SK-N-SH treated with all-trans-retinoic acid at 6 μM for 48 hours (cell line): ENCODE results near the gene RALGAPA1.
"Not testable (repeated sequence)": the region's sequence is repeated elsewhere in the genome, so short reads cannot be mapped to it uniquely, and the experiment has no call there.

Experiments used
- ATAC-seq: fragments of 200-7000 bp; cut with Tn5 transposase; 3 replicates; pipeline ENCODE4 v1.9.1; 2020; ENCODE audit warnings: mild to moderate bottlenecking, moderate library complexity
- ARNTL ChIP-seq: fragments of 450-650 bp; formaldehyde crosslinking; IDR thresholded peaks from 2 replicates; pipeline ENCODE4 v1.5.0; 2020; ENCODE audit warnings: low read depth, mild to moderate bottlenecking, moderate library complexity, borderline replicate concordance
- BACH2 ChIP-seq: fragments of 250-450 bp; sonication (Bioruptor Pico); IDR thresholded peaks from 2 replicates; pipeline ENCODE4 v1.9.0; 2021; ENCODE audit warnings: mild to moderate bottlenecking, borderline replicate concordance
- CSDC2 ChIP-seq: fragments of 250-450 bp; sonication (Bioruptor Pico); IDR thresholded peaks from 2 replicates; pipeline ENCODE4 v1.5.0; 2020; ENCODE audit warnings: mild to moderate bottlenecking, moderate library complexity
- ESRRG ChIP-seq: fragments of 250-450 bp; sonication (Bioruptor Pico); IDR thresholded peaks from 2 replicates; pipeline ENCODE4 v1.6.1; 2021; ENCODE audit warnings: mild to moderate bottlenecking
- GLIS3 ChIP-seq: fragments of 250-450 bp; sonication (Bioruptor Pico); IDR thresholded peaks from 2 replicates; pipeline ENCODE4 v1.5.0; 2020; ENCODE audit warnings: mild to moderate bottlenecking, moderate library complexity
- ISL1 ChIP-seq: fragments of 250-450 bp; sonication (Bioruptor Pico); IDR thresholded peaks from 2 replicates; pipeline ENCODE4 v2.1.2; 2022; ENCODE audit warnings: mild to moderate bottlenecking, moderate library complexity
- OSR1 ChIP-seq: fragments of 250-450 bp; sonication (Bioruptor Pico); IDR thresholded peaks from 2 replicates; pipeline ENCODE4 v1.8.0; 2022; ENCODE audit warnings: moderate library complexity, mild to moderate bottlenecking, inconsistent platforms
- PPARA ChIP-seq: fragments of 250-450 bp; sonication (Bioruptor Pico); IDR thresholded peaks from 2 replicates; pipeline ENCODE4 v1.5.0; 2020; ENCODE audit warnings: mild to moderate bottlenecking, borderline replicate concordance
- RARB ChIP-seq: fragments of 250-450 bp; sonication (Bioruptor Pico); IDR thresholded peaks from 2 replicates; pipeline ENCODE4 v1.8.0; 2021; ENCODE audit warnings: mild to moderate bottlenecking, moderate library complexity
- SNAI2 ChIP-seq: fragments of 250-450 bp; sonication (Bioruptor Pico); IDR thresholded peaks from 2 replicates; pipeline ENCODE4 v1.5.0; 2020; ENCODE audit warnings: mild to moderate bottlenecking, moderate library complexity
- TCF4 ChIP-seq: fragments of 250-450 bp; sonication (Bioruptor Pico); IDR thresholded peaks from 2 replicates; pipeline ENCODE4 v1.8.0; 2021; ENCODE audit warnings: mild to moderate bottlenecking, moderate library complexity, borderline replicate concordance
- TOX ChIP-seq: fragments of 250-450 bp; sonication (Bioruptor Pico); IDR thresholded peaks from 2 replicates; pipeline ENCODE4 v1.8.0; 2021; ENCODE audit warnings: mild to moderate bottlenecking, moderate library complexity, borderline replicate concordance
- ZC3H10 ChIP-seq: fragments of 250-450 bp; sonication (Bioruptor Pico); IDR thresholded peaks from 2 replicates; pipeline ENCODE4 v1.5.1; 2021; ENCODE audit warnings: mild to moderate bottlenecking, moderate library complexity
- ZFP3 ChIP-seq: fragments of 250-450 bp; sonication (Bioruptor Pico); IDR thresholded peaks from 2 replicates; pipeline ENCODE4 v1.5.0; 2020; ENCODE audit warnings: mild to moderate bottlenecking, moderate library complexity
- ZFP30 ChIP-seq: fragments of 450-650 bp; formaldehyde crosslinking; IDR thresholded peaks from 2 replicates; pipeline ENCODE4 v1.5.0; 2022; ENCODE audit warnings: mild to moderate bottlenecking, moderate library complexity
- ZNF565 ChIP-seq: fragments of 450-650 bp; formaldehyde crosslinking; conservative IDR thresholded peaks from 2 replicates; pipeline ENCODE4 v1.5.0; 2020; ENCODE audit warnings: low read depth, mild to moderate bottlenecking, moderate library complexity
- ZNF70 ChIP-seq: fragments of 450-650 bp; formaldehyde crosslinking; IDR thresholded peaks from 2 replicates; pipeline ENCODE4 v1.5.0; 2020; ENCODE audit warnings: mild to moderate bottlenecking, moderate library complexity
- ZNF8 ChIP-seq: fragments of 450-650 bp; formaldehyde crosslinking; IDR thresholded peaks from 2 replicates; pipeline ENCODE4 v1.5.0; 2020; ENCODE audit warnings: mild to moderate bottlenecking, moderate library complexity
- TF ChIP-seq, protein P1 (sequence below): fragments of 250-450 bp; sonication (Bioruptor Pico); IDR thresholded peaks from 2 replicates; pipeline ENCODE4 v1.8.0; 2021; ENCODE audit warnings: low read depth, mild to moderate bottlenecking, moderate library complexity, borderline replicate concordance
- TF ChIP-seq, protein P2 (sequence below): fragments of 250-450 bp; sonication (Bioruptor Pico); IDR thresholded peaks from 2 replicates; pipeline ENCODE4 v1.5.1; 2020; ENCODE audit warnings: low read depth, mild to moderate bottlenecking, moderate library complexity
- TF ChIP-seq, protein P3 (sequence below): fragments of 250-450 bp; sonication (Bioruptor Pico); IDR thresholded peaks from 2 replicates; pipeline ENCODE4 v1.5.0; 2020; ENCODE audit warnings: mild to moderate bottlenecking, moderate library complexity
- TF ChIP-seq, protein P4 (sequence below): fragments of 250-450 bp; sonication (Bioruptor Pico); IDR thresholded peaks from 2 replicates; pipeline ENCODE4 v1.5.1; 2021; ENCODE audit warnings: mild to moderate bottlenecking, moderate library complexity

Gene RALGAPA1

DNA sequence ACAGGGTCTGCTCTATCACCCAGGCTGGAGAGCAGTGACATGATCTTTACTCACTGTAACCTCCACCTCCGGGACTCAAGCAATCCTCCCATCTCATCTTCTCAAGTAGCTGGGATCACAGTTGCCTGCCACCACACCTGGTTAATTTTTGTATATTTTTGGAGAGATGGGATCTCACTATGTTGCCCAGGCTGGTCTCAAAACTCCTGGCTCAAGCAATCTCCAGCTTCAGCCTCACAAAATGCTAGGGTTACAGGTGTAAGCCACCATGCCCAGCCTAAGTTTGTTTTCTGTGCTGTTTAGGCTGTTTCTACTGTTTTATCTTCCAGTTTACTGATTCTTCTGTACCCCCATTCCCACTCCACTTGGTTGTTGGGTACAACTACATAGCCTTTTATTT is 208.8 kb downstream of the RALGAPA1 start:
- ATAC-seq, result no peak
- TF ChIP-seq, protein P1, sequence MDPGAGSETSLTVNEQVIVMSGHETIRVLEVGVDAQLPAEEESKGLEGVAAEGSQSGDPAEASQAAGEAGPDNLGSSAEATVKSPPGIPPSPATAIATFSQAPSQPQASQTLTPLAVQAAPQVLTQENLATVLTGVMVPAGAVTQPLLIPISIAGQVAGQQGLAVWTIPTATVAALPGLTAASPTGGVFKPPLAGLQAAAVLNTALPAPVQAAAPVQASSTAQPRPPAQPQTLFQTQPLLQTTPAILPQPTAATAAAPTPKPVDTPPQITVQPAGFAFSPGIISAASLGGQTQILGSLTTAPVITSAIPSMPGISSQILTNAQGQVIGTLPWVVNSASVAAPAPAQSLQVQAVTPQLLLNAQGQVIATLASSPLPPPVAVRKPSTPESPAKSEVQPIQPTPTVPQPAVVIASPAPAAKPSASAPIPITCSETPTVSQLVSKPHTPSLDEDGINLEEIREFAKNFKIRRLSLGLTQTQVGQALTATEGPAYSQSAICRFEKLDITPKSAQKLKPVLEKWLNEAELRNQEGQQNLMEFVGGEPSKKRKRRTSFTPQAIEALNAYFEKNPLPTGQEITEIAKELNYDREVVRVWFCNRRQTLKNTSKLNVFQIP (CRISPR knock-in tag), result no peak
- TF ChIP-seq ZNF565 (CRISPR knock-in tag), result no peak
- no peak for TF ChIP-seq GLIS3 (CRISPR knock-in tag)
- no peak for TF ChIP-seq SNAI2 (CRISPR knock-in tag)
- no peak for TF ChIP-seq ISL1
- TF ChIP-seq, protein P2, sequence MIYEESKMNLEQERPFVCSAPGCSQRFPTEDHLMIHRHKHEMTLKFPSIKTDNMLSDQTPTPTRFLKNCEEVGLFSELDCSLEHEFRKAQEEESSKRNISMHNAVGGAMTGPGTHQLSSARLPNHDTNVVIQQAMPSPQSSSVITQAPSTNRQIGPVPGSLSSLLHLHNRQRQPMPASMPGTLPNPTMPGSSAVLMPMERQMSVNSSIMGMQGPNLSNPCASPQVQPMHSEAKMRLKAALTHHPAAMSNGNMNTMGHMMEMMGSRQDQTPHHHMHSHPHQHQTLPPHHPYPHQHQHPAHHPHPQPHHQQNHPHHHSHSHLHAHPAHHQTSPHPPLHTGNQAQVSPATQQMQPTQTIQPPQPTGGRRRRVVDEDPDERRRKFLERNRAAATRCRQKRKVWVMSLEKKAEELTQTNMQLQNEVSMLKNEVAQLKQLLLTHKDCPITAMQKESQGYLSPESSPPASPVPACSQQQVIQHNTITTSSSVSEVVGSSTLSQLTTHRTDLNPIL, result no peak
- no peak for TF ChIP-seq TCF4 (CRISPR knock-in tag)
- TF ChIP-seq ZFP30 (CRISPR knock-in tag), result no peak
- no peak for TF ChIP-seq PPARA (CRISPR knock-in tag)

DNA sequence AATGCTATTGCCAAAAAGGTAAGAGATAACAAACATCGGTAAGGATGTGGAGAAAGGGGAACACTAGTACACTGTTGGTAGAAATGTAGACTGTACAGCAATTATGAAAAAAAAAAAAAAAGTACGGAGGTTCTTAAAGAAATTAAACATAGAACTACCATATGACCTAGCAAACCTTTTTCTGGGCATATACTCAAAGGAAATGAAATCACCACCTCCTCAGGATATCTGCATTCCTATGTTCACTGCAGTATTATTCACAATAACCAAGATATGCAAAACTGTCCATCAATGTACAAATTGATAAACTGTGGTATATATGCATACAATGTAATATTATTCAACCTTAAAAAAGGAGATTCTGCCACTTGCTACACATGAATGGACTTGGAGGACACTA is 214.5 kb downstream of the RALGAPA1 start:
- ATAC-seq, result no peak
- no peak for TF ChIP-seq BACH2 (CRISPR knock-in tag)
- TF ChIP-seq SNAI2 (CRISPR knock-in tag), result no peak
- TF ChIP-seq ZFP30 (CRISPR knock-in tag), result no peak
- TF ChIP-seq, protein P3, sequence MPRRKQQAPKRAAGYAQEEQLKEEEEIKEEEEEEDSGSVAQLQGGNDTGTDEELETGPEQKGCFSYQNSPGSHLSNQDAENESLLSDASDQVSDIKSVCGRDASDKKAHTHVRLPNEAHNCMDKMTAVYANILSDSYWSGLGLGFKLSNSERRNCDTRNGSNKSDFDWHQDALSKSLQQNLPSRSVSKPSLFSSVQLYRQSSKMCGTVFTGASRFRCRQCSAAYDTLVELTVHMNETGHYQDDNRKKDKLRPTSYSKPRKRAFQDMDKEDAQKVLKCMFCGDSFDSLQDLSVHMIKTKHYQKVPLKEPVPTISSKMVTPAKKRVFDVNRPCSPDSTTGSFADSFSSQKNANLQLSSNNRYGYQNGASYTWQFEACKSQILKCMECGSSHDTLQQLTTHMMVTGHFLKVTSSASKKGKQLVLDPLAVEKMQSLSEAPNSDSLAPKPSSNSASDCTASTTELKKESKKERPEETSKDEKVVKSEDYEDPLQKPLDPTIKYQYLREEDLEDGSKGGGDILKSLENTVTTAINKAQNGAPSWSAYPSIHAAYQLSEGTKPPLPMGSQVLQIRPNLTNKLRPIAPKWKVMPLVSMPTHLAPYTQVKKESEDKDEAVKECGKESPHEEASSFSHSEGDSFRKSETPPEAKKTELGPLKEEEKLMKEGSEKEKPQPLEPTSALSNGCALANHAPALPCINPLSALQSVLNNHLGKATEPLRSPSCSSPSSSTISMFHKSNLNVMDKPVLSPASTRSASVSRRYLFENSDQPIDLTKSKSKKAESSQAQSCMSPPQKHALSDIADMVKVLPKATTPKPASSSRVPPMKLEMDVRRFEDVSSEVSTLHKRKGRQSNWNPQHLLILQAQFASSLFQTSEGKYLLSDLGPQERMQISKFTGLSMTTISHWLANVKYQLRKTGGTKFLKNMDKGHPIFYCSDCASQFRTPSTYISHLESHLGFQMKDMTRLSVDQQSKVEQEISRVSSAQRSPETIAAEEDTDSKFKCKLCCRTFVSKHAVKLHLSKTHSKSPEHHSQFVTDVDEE, result no peak
- TF ChIP-seq, protein P4, sequence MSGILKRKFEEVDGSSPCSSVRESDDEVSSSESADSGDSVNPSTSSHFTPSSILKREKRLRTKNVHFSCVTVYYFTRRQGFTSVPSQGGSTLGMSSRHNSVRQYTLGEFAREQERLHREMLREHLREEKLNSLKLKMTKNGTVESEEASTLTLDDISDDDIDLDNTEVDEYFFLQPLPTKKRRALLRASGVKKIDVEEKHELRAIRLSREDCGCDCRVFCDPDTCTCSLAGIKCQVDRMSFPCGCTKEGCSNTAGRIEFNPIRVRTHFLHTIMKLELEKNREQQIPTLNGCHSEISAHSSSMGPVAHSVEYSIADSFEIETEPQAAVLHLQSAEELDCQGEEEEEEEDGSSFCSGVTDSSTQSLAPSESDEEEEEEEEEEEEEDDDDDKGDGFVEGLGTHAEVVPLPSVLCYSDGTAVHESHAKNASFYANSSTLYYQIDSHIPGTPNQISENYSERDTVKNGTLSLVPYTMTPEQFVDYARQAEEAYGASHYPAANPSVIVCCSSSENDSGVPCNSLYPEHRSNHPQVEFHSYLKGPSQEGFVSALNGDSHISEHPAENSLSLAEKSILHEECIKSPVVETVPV (CRISPR knock-in tag), result no peak
- no peak for TF ChIP-seq ZFP3
- no peak for TF ChIP-seq TCF4 (CRISPR knock-in tag)
- no peak for TF ChIP-seq TOX (CRISPR knock-in tag)
- no peak for TF ChIP-seq OSR1 (CRISPR knock-in tag)
- no peak for TF ChIP-seq ZNF70
- TF ChIP-seq ZC3H10 (CRISPR knock-in tag), result no peak
- TF ChIP-seq, protein P1 (CRISPR knock-in tag), result no peak
- no peak for TF ChIP-seq GLIS3 (CRISPR knock-in tag)
- no peak for TF ChIP-seq ZNF8
- TF ChIP-seq RARB (CRISPR knock-in tag), result no peak

DNA sequence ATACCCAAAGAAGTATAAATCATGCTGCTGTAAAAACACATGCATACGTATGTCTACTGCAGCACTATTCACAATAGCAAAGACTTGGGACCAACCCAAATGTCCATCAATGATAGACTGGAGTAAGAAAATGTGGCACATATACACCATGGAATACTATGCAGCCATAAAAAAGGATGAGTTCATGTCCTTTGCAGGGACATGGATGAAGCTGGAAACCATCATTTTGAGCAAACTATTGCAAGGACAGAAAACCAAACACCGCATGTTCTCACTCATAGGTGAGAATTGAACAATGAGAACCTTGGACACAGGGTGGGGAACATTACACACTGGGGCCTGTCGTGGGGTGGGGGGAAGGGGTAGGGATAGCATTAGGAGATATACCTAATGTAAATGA is 221.7 kb downstream of the RALGAPA1 start:
- not testable (repeated sequence) for ATAC-seq

DNA sequence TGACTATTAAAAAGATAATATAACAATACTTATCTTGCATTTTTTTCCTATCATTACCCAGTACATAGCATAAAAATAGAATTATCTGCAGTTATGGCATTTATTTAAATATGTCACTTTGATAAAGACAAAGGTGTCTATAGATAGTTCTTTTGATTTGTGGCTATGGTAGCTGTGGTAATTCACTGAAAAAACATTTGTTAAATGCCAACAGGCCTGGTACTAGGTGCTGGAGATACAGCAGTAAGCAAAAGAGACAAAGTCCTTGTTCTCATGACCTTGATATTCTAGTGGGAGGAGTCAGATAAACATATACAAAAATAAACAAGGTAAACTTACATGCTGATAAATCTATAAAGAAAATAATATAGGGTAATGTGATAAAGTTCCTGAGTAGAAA is 230.5 kb downstream of the RALGAPA1 start:
- ATAC-seq, result no peak
- TF ChIP-seq ZC3H10 (CRISPR knock-in tag), result no peak
- no peak for TF ChIP-seq ESRRG
- TF ChIP-seq, protein P2, result no peak
- TF ChIP-seq BACH2 (CRISPR knock-in tag), result no peak
- no peak for TF ChIP-seq TCF4 (CRISPR knock-in tag)
- TF ChIP-seq TOX (CRISPR knock-in tag), result no peak
- no peak for TF ChIP-seq ZNF565 (CRISPR knock-in tag)
- TF ChIP-seq ZFP30 (CRISPR knock-in tag), result no peak
- TF ChIP-seq ARNTL (CRISPR knock-in tag), result no peak
- no peak for TF ChIP-seq OSR1 (CRISPR knock-in tag)
- no peak for TF ChIP-seq PPARA (CRISPR knock-in tag)
- no peak for TF ChIP-seq CSDC2 (CRISPR knock-in tag)
- TF ChIP-seq SNAI2 (CRISPR knock-in tag), result no peak
